HL-60 (cell line): Measurements from ENCODE around the gene RELN.

ENCODE experiments used
- POLR2AphosphoS5 ChIP-seq: IDR thresholded peaks from 2 replicates; pipeline ENCODE4 v1.6.1; 2012; ENCODE audit warnings: low read depth
- TF ChIP-seq, protein P1 (sequence below): IDR thresholded peaks from one replicate; pipeline ENCODE4 v1.5.1; 2011; ENCODE audit warnings: low read length, control low read depth, inconsistent platforms; ENCODE audit not compliant: insufficient read depth

DNA sequence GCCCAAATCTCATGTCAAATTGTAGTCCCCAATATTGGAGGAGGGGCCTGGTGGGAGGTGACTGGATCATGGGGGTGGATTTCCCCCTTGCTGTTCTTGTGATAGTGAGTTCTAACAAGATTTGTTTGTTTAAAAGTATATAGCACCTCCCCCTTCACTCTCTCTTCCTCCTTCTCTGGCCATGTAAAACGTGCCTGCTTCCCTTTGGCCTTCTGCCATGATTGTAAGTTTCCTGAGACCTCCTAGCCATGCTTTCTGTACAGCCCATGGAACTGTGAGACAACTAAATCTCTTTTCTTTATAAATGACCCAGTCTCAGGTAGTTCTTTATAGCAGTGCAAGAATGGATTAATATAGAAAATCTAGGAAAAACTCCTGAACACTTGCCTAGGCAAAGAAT, 341.3 kb downstream of the RELN start:
- TF ChIP-seq, protein P1, sequence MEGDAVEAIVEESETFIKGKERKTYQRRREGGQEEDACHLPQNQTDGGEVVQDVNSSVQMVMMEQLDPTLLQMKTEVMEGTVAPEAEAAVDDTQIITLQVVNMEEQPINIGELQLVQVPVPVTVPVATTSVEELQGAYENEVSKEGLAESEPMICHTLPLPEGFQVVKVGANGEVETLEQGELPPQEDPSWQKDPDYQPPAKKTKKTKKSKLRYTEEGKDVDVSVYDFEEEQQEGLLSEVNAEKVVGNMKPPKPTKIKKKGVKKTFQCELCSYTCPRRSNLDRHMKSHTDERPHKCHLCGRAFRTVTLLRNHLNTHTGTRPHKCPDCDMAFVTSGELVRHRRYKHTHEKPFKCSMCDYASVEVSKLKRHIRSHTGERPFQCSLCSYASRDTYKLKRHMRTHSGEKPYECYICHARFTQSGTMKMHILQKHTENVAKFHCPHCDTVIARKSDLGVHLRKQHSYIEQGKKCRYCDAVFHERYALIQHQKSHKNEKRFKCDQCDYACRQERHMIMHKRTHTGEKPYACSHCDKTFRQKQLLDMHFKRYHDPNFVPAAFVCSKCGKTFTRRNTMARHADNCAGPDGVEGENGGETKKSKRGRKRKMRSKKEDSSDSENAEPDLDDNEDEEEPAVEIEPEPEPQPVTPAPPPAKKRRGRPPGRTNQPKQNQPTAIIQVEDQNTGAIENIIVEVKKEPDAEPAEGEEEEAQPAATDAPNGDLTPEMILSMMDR: no peak
- no peak for TF ChIP-seq POLR2AphosphoS5
